Thyroid gland (tissue), 4 donors: ENCODE data around the gene TMEM117. TPM values are rescaled to one million over a fixed set of nuclear protein-coding genes. Genes with fewer than 3 reads are reported as not detected.
A peak's percentile ranks its signal among the peaks of the same experiment; 100 is the strongest.

Experiments used
- DNase-seq, 2 donors: peaks; one replicate each; pipeline ENCODE4 v3.0.0-alpha.2; 2019
- H3K27ac ChIP-seq, 3 donors: fragments of 200-600 bp; sonication (generic); 1 replicate in 2 of 3; 2 replicates in 1 of 3; pipeline ENCODE4 v1.5.1; 2016 to 2019; ENCODE audit warnings: mild to moderate bottlenecking in 1 of 3, moderate library complexity in 1 of 3
- H3K27me3 ChIP-seq: fragments of 200-600 bp; sonication (generic); one replicate; pipeline ENCODE4 v1.5.1; 2019
- H3K36me3 ChIP-seq, 2 donors: fragments of 200-600 bp; sonication (generic); one replicate each; pipeline ENCODE4 v1.5.1; 2016 to 2019
- H3K4me1 ChIP-seq, 2 donors: fragments of 200-600 bp; sonication (generic); one replicate each; pipeline ENCODE4 v1.5.1; 2017 to 2019
- H3K4me3 ChIP-seq, 3 donors: fragments of 200-600 bp; sonication (generic); replicated peaks in 1 of 3; 1 replicate in 2 of 3; 2 replicates in 1 of 3; pipeline ENCODE4 v1.5.1; 2016; ENCODE audit warnings: mild to moderate bottlenecking in 1 of 3
- H3K9me3 ChIP-seq: fragments of 200-600 bp; sonication (generic); one replicate; pipeline ENCODE4 v1.5.1; 2017
- POLR2A ChIP-seq, 2 donors: fragments of 450-650 bp; IDR thresholded peaks; one replicate each; pipeline ENCODE4 v1.6.1; 2017; ENCODE audit warnings: antibody characterized with exemption in 2 of 2, mild to moderate bottlenecking in 2 of 2, moderate library complexity in 1 of 2
- WGBS, 2 donors: methylation state at CpG; one replicate each; pipeline ENCODE4 v1.1.5; 2017; 5-methylcytosine and 5-hydroxymethylcytosine counted together
- intact Hi-C: fragments of 100-400 bp; cut with DNase I; formaldehyde crosslinking; loops from one replicate; pipeline ENCODE4 v1.15.1; 2023
- total RNA-seq, 4 donors: library from RNA; depleted of rRNA; stranded (reverse); fragments of >200 nt; gene quantifications; one replicate each; pipeline ENCODE4 v1.2.3, GENCODE V29; 2016
- TF ChIP-seq, protein P1 (sequence below), 6 experiments: fragments of 200-600 bp in 3 of 6; fragments of 450-650 bp in 3 of 6; sonication (generic) in 3 of 6; IDR thresholded peaks; one replicate each; pipeline ENCODE4 v1.5.1; 2016 to 2019; ENCODE audit warnings: antibody characterized with exemption in 6 of 6, mild to moderate bottlenecking in 2 of 6, inconsistent platforms in 1 of 6, moderate library complexity in 1 of 6

Gene TMEM117
- total RNA-seq, 4 donors from 2014 or later = 18.9 to 32.4 (median 24.7) TPM

DNA sequence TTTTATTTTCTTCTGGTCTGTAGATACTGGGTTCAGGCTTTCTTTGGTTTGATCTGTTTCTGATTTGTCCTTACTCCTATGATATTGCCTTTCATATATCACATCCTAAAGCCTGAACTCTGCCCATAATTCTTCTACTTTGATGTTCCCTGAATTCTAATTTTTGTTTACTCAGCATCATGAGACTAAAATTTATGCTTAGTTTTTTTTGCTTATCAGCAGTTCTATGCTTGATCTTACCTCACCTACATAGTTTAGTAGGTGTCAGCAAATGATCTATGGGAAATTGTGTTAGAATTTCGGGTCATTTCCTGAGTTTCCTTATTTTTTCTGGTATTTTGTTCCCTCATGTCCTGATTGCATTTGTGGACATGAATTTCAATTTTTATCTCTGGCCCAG lies 94.2 kb downstream of the TMEM117 start:
- no peaks in the 10 kb centered on the region for H3K36me3 ChIP-seq
- no peaks in the 10 kb centered on the region for H3K9me3 ChIP-seq
- H3K4me3 ChIP-seq = no peak overlapping the region
- no peak for TF ChIP-seq POLR2A (IDR thresholded peaks at IDR 0.05)
- TF ChIP-seq, protein P1, sequence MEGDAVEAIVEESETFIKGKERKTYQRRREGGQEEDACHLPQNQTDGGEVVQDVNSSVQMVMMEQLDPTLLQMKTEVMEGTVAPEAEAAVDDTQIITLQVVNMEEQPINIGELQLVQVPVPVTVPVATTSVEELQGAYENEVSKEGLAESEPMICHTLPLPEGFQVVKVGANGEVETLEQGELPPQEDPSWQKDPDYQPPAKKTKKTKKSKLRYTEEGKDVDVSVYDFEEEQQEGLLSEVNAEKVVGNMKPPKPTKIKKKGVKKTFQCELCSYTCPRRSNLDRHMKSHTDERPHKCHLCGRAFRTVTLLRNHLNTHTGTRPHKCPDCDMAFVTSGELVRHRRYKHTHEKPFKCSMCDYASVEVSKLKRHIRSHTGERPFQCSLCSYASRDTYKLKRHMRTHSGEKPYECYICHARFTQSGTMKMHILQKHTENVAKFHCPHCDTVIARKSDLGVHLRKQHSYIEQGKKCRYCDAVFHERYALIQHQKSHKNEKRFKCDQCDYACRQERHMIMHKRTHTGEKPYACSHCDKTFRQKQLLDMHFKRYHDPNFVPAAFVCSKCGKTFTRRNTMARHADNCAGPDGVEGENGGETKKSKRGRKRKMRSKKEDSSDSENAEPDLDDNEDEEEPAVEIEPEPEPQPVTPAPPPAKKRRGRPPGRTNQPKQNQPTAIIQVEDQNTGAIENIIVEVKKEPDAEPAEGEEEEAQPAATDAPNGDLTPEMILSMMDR (IDR thresholded peaks at IDR 0.05) = no peak
- no peak overlapping the region for H3K27ac ChIP-seq
- intact Hi-C loops = no loop called here
- 85 to 87% methylated on average over 1 of the region's 1 CpG for WGBS, 2 donors
- no peak for DNase-seq
- H3K27me3 ChIP-seq = no peaks in the 10 kb centered on the region
- H3K4me1 ChIP-seq = no peaks in the 10 kb centered on the region

DNA sequence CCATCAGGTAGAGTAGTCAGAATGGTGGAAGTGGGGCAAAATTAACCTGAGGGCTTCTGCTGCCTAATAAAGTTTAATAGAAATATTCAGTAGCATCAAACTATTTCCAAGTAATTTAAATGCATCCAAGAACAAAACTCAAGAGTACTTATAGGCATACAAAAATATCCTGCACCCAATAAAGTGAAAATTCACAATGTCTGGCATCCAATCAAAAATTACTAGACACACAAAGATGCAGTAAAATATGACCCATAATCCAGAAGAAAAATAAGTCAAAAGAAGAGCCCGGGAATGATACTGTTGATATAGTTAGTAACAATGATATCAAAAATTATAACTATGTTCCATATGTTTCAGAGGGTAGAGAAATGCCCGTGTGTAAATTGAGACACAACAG lies 95.3 kb downstream of the TMEM117 start:
- 95 to 98% methylated on average over 2 of the region's 2 CpGs for WGBS, 2 donors
- Histone ChIP-seq H3K9me3 (no peaks in the 10 kb centered on the region), H3K27me3 (no peaks in the 10 kb centered on the region), H3K4me3 (no peak overlapping the region), H3K27ac (no peak overlapping the region), H3K4me1 (no peaks in the 10 kb centered on the region), H3K36me3 (no peaks in the 10 kb centered on the region)
- intact Hi-C loops = no loop called here
- TF ChIP-seq, protein P1 (IDR thresholded peaks at IDR 0.05) = no peak
- TF ChIP-seq POLR2A (IDR thresholded peaks at IDR 0.05) = no peak
- no peak for DNase-seq

DNA sequence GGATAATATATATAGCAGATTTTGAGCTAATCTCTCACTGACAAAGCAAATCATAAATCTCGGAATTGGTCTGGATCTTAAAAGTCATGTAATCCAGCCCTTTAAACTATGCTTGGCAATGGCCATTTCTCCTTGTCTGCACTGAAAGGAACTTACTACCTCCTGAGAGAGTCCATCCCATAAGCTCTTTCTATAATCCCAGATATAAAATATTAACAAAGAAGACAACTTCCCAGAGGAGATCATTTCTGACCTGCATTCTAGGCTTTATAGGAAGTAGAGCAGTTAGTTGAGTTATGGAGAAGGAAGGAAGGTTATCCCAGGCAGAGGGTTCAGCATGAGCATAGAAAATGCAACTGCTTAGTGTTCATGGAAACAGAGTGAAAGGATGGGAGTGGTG lies 99.7 kb downstream of the TMEM117 start:
- no peaks in the 10 kb centered on the region for H3K9me3 ChIP-seq
- H3K27ac ChIP-seq = no peak overlapping the region
- H3K4me1 ChIP-seq = no peaks in the 10 kb centered on the region
- DNase-seq = no peak
- H3K27me3 ChIP-seq = no peaks in the 10 kb centered on the region
- no peak overlapping the region for H3K4me3 ChIP-seq
- no peaks in the 10 kb centered on the region for H3K36me3 ChIP-seq
- no peak for TF ChIP-seq POLR2A (IDR thresholded peaks at IDR 0.05)
- TF ChIP-seq, protein P1 (IDR thresholded peaks at IDR 0.05) = no peak
- intact Hi-C loops = no loop called here
- 95 to 98% methylated on average over 1 of the region's 1 CpG for WGBS, 2 donors

DNA sequence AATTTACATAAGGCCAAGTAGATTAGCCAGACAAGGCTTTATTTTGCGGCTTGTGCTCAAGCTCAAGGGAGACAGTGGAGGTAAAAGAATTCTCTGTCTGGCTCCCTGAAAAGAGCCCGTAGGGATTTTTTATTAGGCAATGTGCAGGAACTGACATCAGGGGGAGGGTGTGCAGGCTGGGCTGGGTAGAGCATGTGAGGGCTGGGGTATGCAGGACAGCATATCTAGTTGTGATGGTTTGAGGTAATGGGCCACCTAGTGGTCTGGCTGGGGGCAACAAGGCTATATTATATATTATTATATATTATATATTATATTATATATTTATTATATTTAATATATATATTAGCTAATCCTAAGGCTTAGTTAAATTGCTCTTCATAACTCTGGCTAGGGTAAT lies 102.1 kb downstream of the TMEM117 start:
- no peak overlapping the region for H3K4me3 ChIP-seq
- no peaks in the 10 kb centered on the region for H3K27me3 ChIP-seq
- H3K27ac ChIP-seq = no peak overlapping the region
- no peaks in the 10 kb centered on the region for H3K36me3 ChIP-seq
- no peaks in the 10 kb centered on the region for H3K9me3 ChIP-seq
- DNase-seq = no peak
- H3K4me1 ChIP-seq = no peaks in the 10 kb centered on the region
- TF ChIP-seq POLR2A (IDR thresholded peaks at IDR 0.05) = no peak
- TF ChIP-seq, protein P1 (IDR thresholded peaks at IDR 0.05) = peak in 1 of 6 experiments; percentile 17
- intact Hi-C loops = no loop called here
- WGBS, 2 donors = 77 to 81% methylated on average over 2 of the region's 2 CpGs

DNA sequence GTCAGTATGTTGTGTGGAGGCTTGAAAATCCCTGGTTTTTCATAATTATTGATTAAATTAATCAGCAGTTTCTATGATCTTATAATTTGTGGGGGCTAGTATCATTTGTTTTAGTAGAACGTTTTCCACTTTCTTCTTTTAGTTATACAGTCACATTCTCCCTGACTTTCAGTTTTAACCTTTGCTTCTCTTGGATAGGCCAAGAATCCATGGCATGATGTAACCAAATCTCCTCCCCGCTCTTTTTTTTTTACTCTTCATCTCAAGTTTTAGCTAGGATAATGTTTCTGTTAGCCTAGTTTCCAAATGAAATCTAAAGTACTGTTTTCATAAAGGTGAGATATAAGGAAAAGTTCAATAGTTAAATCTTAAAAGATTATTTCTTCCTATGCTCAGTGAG lies 106.5 kb downstream of the TMEM117 start:
- no peak for DNase-seq
- Histone ChIP-seq H3K27me3 (no peaks in the 10 kb centered on the region), H3K27ac (no peak overlapping the region), H3K9me3 (no peaks in the 10 kb centered on the region), H3K4me1 (no peaks in the 10 kb centered on the region), H3K4me3 (no peak overlapping the region), H3K36me3 (no peaks in the 10 kb centered on the region)
- 74 to 81% methylated on average over 2 of the region's 2 CpGs for WGBS, 2 donors
- TF ChIP-seq, protein P1 (IDR thresholded peaks at IDR 0.05) = no peak
- no peak for TF ChIP-seq POLR2A (IDR thresholded peaks at IDR 0.05)
- intact Hi-C loops = no loop called here
